Measurements from ENCODE around the gene CLEC19A.
A peak's percentile ranks its signal among the peaks of the same experiment; 100 is the strongest.
"Not testable (repeated sequence)": the region's sequence is repeated elsewhere in the genome, so short reads cannot be mapped to it uniquely, and the experiment has no call there.

Gene CLEC19A

DNA sequence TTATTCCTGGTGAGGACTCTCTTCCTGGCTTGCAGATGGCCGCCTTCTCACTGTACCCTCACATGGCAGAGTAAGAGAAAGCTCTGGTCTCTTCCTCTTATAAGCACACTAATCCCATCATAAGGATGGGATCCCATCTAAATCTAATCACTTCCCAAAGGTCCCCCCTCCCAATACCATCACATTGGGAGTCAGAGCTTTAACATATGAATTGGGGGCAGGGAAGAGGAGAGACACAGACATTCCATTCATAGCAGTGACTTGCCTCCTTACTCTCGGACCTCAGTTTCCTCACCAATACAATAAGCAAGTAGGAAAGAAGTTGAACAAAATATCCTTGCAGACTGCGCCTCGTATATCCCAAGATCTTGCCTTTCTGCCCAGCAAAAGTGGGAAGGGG is 1.7 kb downstream of the CLEC19A start:
- DNase-seq = no peak

DNA sequence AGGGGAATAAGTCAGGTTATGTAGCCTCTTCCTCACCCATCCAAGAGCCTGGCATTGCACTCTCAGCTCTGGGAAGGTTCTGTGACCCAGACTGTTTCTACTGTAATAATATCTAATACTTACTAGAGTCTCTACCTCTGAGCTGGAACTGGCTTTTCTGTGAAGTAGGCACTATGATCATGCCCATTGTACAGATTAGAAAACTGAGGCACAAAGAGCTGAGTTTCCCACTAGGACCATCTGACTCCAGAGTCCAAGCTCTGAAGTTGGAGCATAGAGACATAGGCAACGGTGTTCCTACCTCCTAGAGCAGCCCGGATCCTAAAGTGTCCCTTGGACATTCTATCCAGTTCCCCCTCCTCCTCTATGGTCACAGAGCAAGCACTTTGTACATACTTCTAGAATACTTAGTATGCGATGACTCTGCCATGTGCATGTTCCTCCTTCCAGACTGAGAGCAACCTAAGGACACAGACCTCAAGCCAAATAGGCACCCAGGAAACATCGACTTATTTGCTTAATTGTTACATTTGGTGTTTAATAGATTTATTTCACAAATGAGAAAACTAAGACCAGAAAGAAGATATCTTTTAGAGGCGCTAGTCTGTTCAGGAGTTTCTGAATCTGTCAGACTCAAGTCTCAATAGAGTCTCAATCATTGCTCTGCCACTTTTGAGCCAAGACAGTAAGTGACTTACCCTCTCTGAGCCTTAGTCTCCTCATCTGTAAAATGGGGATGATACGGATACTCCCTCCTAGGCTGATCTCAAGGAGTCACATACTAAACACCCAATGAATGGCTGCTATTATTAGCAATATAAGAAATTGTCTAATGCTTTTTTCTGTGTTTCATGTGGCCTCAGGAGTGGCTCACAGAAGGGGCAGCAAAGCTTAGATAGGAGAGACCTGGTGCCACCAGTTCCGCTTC is 3.6 kb downstream of the CLEC19A start:
- DNase-seq = peak; percentile 15

DNA sequence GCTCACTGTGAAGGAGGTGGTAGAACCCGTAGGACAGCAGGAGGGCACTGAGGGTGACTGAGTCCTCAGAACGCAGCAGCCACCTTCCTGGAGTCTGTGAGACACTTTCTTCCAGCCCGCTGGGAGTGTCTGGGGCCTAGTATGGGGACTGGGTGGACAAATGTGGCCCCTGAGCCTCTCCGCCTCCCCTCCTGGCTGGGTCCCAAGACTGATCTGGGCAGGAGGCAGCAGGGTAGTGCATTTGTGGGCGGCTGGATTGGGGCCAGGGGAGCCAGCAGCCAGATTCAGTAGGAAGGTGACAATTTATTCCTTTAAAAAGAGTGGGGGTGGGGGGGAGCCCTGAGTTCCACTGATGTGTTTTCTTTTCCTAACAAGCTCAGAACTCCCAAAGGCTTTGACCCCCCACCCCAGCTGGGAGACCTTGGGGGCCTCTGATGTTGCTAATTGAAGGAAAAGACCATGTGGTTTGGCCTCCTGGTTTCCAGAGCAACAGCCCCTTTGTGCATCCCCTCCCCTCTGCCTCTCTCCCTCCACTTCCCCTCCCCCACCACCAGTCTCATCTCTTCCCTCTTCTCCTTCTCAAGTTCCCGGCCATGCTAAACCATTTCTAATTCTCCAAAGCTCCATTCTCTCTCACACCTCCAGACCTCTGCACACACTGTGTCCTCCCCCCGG is 4.4 kb downstream of the CLEC19A start:
- peak; percentile 89 for DNase-seq

GRCh38 chr16:19290860-19291259 is 5.3 kb downstream of the CLEC19A start:
- DNase-seq = no peak

GRCh38 chr16:19291475-19291874 is 5.9 kb downstream of the CLEC19A start:
- peak; percentile 86 for DNase-seq

DNA sequence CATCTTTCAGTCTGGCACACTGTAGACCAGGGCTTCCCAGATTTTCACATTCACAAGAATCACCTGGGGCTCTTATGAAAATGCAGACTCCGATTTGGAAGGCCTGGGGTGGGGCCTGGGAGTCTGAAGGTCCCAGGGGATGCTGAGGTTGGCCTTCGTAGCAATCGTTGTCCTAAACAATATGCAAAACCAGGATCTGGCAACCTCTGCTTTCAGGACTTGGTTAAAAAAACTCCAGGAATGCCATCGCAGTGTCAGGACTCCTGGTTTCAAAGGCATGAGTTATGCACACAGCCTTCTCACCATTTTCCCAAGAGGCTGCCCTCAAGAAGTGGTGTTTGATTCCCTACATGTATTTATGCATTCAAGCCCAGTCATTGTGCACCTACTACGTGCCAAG is 6.7 kb downstream of the CLEC19A start:
- peak; percentile 36 for DNase-seq

- DNase-seq = no peak
These were observed 8.7 kb downstream of the CLEC19A start for GRCh38 chr16:19294156-19294649.

GRCh38 chr16:19295393-19295792 is 9.9 kb downstream of the CLEC19A start:
- no peak for DNase-seq

DNA sequence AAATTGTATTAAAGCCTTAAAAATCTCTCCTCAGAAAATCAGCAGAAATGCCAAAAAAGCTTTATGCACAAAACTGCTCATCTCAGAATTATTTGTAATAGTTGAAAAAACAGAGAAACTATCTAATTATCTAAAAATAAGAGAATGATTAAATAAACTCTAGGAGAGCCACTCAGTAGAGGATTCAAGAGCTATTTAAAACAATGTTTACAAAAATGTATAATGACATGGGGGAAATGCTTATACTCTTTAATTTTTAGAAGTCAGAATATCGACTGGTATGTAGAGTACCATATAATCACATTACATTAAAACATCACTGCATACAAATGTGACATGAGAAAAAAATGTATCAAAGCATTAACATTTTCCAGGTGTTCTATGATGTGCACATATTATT is 11.9 kb downstream of the CLEC19A start:
- DNase-seq = no peak

DNA sequence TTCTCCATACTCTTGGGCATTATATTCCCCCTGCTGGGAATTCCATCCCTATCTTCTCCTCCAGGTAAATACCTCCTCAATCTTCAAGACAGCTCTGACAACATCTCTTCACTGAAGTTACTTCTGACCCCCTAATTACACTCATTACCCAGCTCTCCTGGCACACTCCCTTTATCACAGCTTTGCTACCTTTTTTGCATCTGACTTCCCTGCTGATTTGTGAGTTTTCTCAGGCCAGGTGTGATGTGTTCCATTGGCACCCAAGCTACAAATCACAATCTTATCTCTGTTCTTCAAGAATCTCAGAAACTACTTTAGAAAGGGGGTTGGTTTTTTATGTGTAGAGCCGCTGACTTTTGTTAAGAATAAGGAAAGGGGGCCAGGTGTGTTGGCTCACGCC is 14.0 kb downstream of the CLEC19A start:
- no peak for DNase-seq

DNA sequence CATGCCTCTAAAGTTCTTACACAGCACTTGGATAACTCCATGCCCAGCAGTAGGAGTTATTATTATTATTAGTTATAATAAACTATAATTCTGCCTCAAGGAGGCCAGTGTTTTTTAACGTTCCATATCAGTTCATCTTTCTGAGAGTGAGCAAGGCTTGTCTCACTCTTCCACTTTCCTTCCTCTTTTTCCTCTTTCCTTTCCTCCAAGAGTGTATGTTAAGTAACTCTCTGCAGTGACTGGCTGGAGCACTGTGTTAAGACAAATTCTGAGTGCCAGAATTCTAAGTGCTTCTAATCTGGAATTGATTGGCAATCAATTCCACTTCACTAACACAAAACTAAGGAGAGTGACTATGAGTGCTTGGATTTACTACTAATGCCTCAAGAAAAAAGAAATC is 16.4 kb downstream of the CLEC19A start:
- DNase-seq = no peak

- no peak for DNase-seq
These were observed 19.2 kb downstream of the CLEC19A start for GRCh38 chr16:19304750-19305149.

DNA sequence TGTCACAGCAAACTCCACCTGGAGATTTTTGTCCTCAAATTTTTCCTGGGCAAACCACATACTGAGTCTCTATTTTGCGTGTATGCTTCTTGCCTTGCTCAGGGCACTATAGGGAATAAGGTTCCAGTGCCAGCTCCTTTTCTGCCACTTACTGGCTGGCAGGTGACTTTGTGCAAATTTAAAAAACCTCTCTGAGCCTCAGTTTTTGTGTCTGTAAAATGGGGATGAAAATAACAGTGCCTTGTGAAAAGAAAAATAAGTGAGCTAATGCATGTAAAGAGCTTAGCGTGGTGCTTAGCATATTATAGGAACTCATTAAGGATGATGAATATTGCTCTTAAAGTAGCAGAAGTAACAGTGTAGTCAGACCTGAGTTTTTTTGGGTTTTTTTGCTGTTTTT is 19.9 kb downstream of the CLEC19A start:
- DNase-seq = no peak

GRCh38 chr16:19307587-19308241 is 22.2 kb downstream of the CLEC19A start:
- DNase-seq = peak; percentile 41

DNA sequence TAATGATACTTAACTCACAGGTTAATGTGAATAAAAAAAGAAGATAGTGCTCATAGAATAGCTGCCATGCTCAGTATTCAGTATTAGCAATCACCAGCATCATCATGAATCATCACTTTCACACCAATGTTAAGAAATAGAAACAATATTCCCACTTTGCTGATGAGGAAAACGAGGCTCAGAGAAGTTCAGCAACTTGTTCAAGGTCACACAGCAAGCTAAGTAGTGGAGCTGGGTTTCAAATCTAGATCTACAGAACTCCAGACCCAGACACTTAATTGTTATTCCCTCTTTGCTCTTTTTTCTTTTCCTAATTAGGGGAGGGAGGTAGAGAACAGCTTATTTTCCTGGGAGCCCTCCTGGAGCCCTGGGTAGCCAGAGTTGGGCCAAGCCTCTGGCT is 22.9 kb downstream of the CLEC19A start:
- DNase-seq = no peak

DNA sequence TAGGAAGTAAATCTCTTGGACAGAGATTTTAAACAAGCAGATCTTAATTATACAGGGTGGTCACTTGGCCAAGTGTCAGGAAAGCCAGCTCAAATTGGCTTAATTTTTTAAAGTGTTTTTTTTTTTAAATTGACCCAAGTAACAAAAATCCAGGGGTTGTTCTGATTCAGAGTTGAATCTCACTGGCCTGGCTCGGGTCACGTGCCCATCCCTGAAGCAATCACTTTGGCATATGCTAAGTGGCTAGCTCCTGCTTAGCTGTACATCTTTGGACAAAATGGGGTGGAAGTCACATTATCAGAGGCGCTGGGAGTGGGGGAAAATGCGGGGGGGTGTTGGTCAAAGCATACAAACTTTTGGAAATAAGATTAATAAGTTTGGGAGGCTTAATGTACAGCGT is 23.6 kb downstream of the CLEC19A start:
- no peak for DNase-seq

GRCh38 chr16:19314718-19315425 is 29.3 kb downstream of the CLEC19A start:
- no peak for DNase-seq

- no peak for DNase-seq
These were observed 30.4 kb downstream of the CLEC19A start for GRCh38 chr16:19315889-19316433.

- DNase-seq = no peak
These were observed 31.3 kb downstream of the CLEC19A start for GRCh38 chr16:19316846-19317245.

DNA sequence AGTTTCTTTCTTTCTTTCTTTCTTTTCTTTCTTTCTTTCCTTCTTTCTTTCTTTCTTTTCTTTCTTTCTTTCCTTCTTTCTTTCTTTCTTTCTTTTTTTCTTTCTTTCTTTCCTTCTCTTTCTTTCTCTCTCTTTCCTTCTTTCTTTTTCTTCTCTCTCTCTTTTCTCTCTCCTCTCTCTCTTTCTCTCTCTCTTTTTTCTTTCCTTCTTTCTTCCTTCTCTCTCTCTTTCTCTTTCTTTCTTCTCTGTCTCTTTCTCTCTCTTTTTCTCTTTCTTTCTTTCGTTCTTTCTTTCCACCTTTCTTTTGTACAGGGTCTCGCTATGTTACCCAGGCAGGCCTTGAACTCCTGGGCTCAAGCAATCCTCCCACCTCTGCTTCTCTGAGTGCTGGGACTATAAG is 35.7 kb downstream of the CLEC19A start:
- not testable (repeated sequence) for DNase-seq

GRCh38 chr16:19323596-19323995 is 38.1 kb downstream of the CLEC19A start:
- no peak for DNase-seq

- no peak for DNase-seq
These were observed 42.8 kb downstream of the CLEC19A start for GRCh38 chr16:19328364-19328763.

GRCh38 chr16:19329932-19330331 is 44.4 kb downstream of the CLEC19A start:
- no peak for DNase-seq

Data from eye (tissue), 1 donor.